ENCODE results near the gene PTCHD1.

The PTCHD1 gene

DNA sequence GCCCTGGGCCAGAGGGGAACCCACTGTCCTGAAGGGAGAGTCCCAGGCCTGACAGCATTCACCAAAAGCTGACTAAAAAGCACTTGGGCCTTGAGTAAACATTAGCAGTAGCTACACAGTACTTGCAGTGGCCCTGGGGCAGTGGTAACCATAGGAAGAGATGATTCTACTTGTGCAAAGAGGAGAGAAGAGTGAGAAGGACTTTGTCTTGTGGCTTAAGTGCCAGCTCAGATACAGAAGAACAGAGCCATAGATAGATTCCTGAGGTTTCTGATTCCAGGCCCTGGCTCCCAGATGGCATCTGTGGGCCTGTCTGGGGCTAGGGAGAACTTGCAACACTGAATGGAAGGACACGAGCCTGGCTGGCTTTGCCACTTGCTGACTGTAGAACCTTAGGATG is 100.5 kb downstream of the PTCHD1 start:
- TF ChIP-seq, protein P1, sequence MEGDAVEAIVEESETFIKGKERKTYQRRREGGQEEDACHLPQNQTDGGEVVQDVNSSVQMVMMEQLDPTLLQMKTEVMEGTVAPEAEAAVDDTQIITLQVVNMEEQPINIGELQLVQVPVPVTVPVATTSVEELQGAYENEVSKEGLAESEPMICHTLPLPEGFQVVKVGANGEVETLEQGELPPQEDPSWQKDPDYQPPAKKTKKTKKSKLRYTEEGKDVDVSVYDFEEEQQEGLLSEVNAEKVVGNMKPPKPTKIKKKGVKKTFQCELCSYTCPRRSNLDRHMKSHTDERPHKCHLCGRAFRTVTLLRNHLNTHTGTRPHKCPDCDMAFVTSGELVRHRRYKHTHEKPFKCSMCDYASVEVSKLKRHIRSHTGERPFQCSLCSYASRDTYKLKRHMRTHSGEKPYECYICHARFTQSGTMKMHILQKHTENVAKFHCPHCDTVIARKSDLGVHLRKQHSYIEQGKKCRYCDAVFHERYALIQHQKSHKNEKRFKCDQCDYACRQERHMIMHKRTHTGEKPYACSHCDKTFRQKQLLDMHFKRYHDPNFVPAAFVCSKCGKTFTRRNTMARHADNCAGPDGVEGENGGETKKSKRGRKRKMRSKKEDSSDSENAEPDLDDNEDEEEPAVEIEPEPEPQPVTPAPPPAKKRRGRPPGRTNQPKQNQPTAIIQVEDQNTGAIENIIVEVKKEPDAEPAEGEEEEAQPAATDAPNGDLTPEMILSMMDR (IDR thresholded peaks at IDR 0.05; ENCODE audit: low read depth, low read length, missing control alignments): no peak
- no peak overlapping the region for H3K4me3 ChIP-seq (ENCODE audit: low read depth, low read length)
- DNase-seq (ENCODE audit: low read depth): no peak

DNA sequence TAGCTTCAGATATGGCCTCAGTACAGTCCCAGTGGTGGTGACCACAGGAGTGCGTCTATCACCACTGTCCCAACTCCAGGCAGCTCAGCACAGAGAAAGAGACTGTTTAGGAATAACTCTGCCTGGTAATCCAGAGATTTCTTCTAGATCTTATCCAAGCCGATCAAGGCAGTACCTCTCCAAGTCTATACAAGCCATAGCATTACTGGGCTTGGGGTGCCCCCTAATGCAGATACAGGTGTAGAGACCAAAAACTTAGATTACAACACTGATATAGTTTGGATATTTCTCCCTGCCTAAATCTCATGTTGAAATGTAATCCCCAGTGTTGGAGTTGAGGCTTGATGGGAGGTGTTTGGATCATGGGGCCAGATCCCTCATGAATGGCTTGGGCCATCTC is 100.9 kb downstream of the PTCHD1 start:
- no peak for DNase-seq (ENCODE audit: low read depth)
- TF ChIP-seq, protein P1 (IDR thresholded peaks at IDR 0.05; ENCODE audit: low read depth, low read length, missing control alignments): no peak
- no peak overlapping the region for H3K4me3 ChIP-seq (ENCODE audit: low read depth, low read length)

DNA sequence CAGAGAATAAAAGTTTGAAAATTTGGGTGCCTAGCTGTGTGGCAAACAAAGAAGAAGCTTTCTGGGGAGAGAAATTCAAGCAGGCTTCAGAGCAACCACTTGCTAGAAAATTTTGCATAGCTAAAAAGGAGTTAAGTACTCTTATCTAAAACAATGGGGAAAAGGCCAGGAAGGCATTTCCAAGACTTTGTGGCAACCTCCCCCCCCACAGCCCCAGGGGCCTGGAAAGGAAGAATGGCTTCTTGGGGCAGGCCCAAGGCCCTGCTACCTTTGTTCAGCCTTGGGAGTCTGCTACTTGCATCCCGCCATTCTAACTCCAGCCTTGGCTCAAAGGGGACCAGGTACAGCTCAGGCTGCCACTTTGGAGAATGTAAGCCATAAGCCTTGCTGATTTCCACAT is 102.2 kb downstream of the PTCHD1 start:
- DNase-seq (ENCODE audit: low read depth): no peak
- TF ChIP-seq, protein P1 (IDR thresholded peaks at IDR 0.05; ENCODE audit: low read depth, low read length, missing control alignments): no peak
- no peak overlapping the region for H3K4me3 ChIP-seq (ENCODE audit: low read depth, low read length)

DNA sequence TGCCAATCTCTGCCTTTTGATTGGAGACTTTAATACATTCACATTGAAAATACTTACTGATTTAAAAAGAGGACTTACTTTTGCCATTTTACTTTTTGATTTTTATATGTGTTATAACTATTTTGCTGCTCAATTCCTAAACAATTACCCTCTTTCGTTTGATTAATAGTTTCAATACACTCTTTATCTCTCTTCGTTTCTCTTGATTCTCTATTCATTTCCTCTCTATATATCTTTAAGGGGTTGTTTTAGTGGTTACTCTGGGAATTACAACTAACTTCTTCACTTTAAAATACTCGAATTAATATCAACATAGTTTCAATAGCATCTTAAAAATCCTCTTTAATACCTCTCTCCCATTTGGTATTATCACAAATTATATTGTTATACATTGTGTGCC is 116.6 kb downstream of the PTCHD1 start:
- H3K4me3 ChIP-seq (ENCODE audit: low read depth, low read length): no peak overlapping the region
- DNase-seq (ENCODE audit: low read depth): no peak
- TF ChIP-seq, protein P1 (IDR thresholded peaks at IDR 0.05; ENCODE audit: low read depth, low read length, missing control alignments): no peak
